NCI-H345 treated with DMSO at 0.1 percent for 48 hours (cell line): ENCODE measurements around the gene CIAO2B.
"Not testable (repeated sequence)": the region's sequence is repeated elsewhere in the genome, so short reads cannot be mapped to it uniquely, and the experiment has no call there.

ENCODE experiments used
- DNase-seq: peaks from one replicate; lab custom pipeline; 2025; ENCODE audit not compliant: unreplicated experiment; lab: John Stamatoyannopoulos, UW

The CIAO2B gene

GRCh38 chr16:66934138-66934838 is at the start of gene CIAO2B:
Gene CIAO2B, minus strand, starts transcription at chr16:66934402. Its CDS starts 38 bp downstream, at chr16:66934364.
- peak; percentile 26 for DNase-seq

DNA sequence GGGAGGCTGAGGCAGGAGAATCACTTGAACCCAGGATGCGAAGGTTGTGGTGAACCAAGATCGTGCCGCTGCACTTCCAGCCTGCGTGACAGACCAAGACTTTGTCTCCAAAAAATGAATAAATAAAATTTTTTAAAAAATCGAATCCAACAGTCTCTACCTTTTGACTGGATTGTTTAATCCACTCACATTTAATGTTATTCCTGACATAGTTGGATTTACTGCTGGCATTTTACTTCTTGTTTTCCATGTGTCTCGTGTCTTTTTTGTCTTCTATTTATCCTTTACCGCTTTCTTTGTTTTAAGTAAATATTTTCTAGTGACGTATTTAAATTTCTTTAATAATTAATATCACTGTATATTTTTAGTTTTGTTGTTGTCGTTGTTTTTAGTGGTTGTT is 48.8 kb upstream of the CIAO2B start:
- no peak for DNase-seq

DNA sequence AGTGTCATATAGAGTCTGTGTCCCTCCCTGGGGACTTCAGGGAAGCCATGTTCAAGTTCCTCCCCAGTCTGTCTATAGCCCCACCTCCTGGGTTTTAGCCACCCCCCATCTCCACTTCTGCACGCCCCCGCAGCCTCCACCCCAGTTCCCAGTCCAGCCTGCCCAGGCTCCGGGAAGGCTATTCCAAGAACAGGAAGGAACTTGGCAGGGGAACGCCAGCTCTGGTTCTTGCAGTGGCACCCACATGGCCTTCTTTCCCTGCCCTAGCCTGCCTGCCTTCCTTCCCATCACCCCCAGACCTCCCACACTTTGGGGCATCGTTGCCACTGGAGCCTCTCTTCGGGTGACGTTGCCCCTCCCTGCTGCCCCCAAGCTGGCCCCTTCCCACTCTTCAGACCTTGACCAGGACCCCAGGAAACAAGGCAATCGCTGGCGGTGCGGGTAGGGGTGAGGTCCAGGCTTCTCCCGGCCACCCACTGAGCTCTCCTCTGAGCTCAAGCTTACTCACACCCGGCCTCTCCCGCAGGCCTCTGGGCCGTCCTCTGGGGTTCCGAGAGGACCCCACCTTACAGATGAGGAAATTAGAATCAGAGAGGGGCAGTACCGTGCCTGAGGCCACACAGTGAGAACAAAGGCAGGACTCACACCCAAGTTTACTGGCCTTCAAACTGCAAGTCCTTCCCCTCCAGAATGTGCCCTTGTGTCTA is 45.0 kb upstream of the CIAO2B start:
- DNase-seq = no peak

DNA sequence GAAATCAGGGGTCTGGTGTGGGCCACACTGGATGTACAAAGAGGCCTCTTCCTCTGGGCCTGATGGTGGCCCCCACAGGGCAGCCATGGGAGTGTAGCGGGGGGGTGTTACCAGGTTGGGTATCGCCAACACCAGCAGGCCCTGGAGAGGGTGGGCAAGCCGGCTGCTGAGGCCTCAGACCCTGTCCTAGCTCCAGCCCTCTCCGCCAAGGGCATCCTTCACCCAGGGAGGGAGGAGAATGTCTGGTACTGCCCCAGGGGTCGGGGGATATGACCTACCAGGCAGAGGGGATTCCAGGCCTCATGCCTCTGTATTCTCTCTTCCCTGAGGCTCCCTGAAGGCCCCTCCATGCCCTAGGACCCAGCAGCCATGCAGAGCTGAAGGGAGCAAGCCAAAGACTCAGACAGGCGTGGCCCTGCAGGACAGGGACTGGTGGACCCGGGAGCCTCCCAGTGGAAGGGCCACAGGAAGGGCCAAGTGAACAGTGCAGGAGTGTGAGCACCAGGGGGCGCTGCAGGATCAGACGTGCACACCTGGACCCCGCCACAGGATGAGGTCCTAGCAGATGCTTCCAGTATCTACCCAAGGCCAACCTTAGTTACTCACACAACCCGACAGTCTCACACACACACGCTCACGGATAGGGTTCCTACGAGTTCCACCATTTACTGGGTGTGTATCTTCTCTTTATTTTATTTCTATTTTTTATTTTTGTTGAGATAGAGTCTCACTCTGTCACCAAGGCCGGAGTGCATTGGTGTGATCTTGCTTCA is 43.3 kb upstream of the CIAO2B start:
- DNase-seq = peak; percentile 34

DNA sequence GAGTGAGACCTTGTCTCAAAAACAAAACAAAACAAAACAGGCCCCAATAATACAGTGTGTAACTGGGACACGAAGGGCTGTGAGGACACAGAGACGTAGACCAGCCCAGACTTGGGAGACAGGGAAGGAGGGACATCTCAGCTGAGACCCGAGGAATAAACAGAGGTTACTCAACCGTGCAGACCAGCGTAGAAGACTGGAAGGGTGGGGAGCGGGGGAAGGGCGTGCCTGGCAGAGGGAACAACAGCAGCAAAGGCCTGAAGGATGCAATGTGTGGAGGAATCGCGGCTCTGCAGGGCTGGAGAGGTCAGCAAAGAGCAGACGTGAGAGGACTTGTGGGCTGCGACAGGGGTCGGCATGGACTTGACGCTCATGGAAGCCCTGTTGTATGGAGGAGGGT is 42.5 kb upstream of the CIAO2B start:
- DNase-seq = no peak

DNA sequence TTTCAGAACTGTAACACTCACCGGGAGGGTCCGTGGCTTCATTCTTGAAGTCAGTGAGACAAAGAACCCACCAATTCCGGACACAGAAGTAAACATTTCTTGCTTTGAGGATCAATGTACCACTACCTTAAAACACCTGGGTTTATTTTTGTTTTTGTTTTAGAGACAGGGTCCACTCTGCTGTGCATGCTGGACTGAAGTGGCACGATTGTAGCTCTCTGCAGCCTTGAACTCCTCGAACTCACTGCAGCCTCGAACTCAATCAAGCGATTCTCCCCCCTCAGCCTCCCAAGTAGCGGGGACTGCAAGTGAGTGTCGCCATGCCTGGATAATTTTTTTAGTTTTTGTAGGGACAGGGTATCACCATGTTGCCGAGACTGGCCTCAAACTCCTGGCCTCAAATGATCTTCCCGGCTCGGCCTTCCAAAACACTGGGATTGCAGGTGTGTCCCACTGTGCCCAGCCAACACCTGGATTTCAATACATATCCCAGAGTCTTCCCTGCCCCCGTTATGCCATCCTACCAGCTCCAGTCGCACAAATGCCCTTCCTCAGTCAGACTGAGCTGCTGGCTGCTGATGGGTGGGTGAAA is 41.2 kb upstream of the CIAO2B start:
- no peak for DNase-seq

DNA sequence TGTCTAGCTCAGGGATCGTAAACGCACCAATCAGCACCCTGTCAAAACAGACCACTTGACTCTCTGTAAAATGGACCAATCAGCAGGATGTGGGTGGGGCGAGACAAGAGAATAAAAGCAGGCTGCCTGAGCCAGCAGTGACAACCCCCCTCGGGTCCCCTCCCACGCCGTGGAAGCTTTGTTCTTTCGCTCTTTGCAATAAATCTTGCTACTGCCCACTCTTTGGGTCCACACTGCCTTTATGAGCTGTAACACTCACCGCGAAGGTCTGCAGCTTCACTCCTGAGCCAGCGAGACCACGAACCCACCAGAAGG is 40.7 kb upstream of the CIAO2B start:
- DNase-seq = not testable (repeated sequence)

- not testable (repeated sequence) for DNase-seq
These were observed 40.1 kb upstream of the CIAO2B start for GRCh38 chr16:66974156-66974931.

DNA sequence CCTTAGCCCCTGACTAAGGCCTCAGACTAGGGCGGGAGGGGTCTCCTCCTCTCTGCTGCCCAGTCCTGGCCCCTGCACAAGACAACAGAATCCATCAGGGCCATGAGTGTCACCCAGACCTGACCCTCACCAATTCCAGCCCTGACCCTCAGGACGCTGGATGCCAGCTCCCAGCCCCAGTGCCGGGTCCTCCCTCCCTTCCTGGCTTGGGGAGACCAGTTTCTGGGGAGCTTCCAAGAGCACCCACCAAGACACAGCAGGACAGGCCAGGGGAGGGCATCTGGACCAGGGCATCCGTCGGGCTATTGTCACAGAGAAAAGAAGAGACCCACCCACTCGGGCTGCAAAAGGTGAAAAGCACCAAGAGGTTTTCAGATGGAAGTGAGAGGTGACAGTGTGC is 39.5 kb upstream of the CIAO2B start:
- DNase-seq = no peak

DNA sequence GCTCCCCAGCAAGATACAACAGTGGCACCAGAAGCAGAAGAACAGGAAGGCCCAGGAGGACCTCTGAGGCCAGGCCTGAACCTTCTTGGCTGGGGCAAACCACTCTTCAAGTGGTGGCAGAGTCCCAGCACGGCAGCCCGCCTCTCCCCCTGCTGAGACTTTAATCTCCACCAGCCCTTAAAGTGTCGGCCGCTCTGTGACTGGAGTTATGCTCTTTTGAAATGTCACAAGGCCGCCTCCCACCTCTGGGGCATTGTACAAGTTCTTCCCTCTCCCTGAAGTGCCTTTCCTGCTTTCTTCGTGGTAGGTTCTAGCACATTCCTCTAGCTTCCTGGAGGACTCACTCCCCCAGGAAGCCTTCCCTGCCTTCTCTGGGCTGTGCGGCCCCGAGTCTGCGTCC is 38.8 kb upstream of the CIAO2B start:
- DNase-seq = no peak

DNA sequence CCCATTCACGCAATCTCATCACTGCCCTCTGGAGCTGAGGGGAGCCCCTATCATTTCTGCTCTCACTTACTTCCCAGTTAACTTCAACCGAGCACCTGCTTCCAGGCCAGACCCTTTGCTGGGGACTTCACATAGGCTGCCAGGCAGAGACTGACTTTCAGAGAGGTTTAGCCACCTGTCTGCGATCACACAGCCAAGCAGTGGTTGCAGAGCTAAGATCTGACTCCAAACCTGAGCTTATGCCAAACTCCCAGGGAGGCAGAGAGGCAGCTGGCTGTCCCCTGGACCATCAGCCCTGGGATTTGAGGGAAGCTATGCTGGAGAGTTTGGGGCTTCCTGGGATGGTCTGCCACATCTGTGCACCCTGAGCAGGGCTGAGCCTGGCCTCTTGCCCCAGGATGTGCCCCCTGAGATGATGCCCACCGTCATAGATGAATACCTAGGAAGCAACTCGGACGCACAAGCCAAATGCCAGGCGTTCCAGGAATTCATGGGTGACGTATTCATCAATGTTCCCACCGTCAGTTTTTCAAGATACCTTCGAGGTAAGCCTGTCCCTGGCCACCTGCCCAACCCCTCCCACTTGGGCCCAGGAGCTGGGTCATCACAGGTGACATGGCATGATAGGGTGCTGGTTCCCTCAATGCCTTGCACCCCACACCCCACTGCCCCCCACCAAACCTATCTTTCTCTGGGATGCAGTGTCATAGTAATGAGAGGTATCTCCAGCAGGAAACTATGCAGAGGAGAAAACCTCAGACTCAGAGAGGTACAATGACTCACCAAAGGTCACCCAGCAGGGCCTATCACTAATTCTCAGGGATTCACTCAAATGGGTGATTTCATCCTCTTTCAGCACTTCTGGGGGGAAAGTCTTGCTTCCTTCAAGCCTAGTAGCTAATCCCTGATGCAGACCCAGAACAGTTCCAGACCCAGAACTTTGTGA is 36.8 kb upstream of the CIAO2B start:
- DNase-seq = no peak

- DNase-seq = no peak
These were observed 34.6 kb upstream of the CIAO2B start for GRCh38 chr16:66968847-66969246.

- no peak for DNase-seq
These were observed 29.8 kb upstream of the CIAO2B start for GRCh38 chr16:66964049-66964448.

DNA sequence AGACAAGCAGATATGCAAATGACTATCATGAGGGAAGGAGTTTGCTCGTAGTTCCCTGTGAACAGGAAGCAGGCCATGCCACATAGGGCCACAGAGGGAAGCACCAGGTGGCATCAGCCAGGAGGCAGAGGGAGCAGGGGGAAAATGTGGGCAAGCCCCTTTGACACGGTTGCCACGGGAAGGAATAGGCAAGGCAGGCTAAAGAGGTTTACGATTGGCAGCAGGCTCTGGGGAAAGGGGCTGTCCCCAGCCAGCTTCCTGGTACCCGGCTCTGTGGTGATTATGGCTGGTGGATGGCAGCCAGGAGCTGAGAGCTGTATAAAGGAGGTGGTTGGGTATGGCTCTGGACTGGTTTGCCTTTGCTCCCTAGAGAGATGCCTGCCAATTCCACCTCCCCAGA is 27.7 kb upstream of the CIAO2B start:
- DNase-seq = no peak

- no peak for DNase-seq
These were observed 27.0 kb upstream of the CIAO2B start, which contains the start of gene CES3 for GRCh38 chr16:66961065-66961744. Gene CES3, plus strand, starts transcription at chr16:66961266. Its CDS starts 42 bp downstream, at chr16:66961308.

DNA sequence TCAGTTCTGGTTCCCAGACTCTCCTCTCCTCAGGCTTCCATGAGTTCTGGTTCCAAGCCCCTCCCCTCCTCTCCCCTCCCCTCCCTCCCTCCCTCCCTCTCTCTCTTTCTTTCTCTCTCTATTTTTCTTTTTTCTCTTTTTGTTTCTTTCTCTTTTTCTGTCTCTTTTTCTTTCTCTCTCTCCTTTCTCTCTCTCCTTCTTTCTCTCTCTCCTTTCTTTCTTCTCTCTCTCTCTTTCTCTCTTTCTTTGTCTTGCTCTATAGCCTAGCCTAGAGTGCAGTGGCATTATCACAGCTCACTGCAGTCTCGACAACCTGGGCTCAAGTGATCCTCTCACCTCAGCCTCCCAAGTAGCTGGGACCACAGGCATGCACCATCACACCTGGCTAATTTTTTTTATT is 26.1 kb upstream of the CIAO2B start:
- no peak for DNase-seq

- no peak for DNase-seq
These were observed 25.5 kb upstream of the CIAO2B start for GRCh38 chr16:66959704-66960161.

DNA sequence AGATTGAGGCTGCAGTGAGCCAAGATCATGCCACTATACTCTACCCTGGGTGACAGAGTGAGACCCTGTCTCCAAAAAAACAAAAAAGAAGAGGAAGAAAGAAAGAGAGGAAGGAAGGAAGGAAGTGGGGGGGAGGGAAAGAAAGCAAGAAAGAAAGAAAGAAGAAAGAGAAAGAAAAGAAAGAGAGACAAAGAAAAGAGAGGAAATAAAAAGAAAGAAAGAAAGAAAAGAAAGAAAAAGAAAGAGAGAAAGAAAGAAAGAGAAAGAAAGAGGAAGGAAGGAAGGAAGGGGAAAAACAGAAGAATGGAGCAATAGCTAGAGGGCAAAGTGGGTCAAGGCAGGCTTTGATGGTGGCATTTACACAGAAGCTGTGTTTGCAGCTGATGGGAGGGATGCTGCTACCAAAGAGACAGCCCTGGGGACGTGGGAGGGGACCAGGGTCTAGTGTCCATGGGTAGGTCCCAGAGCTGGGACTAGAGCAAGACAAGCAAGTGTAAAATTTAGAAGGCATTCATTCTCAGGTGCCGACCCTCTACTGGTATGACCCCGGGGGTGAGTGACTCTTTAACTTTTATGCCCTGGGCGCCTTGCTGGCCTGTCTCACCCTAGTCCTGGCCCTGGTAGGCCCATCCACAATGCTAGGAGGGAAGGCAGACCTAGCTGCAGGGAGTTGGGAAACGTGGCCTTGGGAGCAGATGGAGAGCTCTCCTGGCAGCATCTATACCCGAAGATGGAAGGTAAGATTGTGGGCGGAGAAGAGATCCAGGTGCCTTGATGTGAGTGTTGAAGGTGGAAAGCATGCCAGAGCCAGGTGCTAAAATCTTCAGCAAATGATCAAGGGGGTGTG is 24.9 kb upstream of the CIAO2B start:
- DNase-seq = no peak
